Osteoblast (primary cell): Measurements from ENCODE around the gene WBP1L. TPM values are rescaled to one million over a fixed set of nuclear protein-coding genes. Genes with fewer than 3 reads are reported as not detected.
"Not testable (repeated sequence)": the region's sequence is repeated elsewhere in the genome, so short reads cannot be mapped to it uniquely, and the experiment has no call there.

ENCODE experiments used
- DNase-seq: peaks from one replicate; pipeline ENCODE4 v3.0.0; 2011; ENCODE audit warnings: low spot score, mixed read lengths; ENCODE audit not compliant: insufficient read length; ENCODE audit errors: missing footprints
- H2AFZ ChIP-seq: 2 replicates; pipeline ENCODE4 v1.6.0; 2011; ENCODE audit warnings: mild to moderate bottlenecking, low read length
- H3K27ac ChIP-seq: 2 replicates; pipeline ENCODE4 v1.5.1; 2011; ENCODE audit warnings: mild to moderate bottlenecking, low read depth, low read length, moderate library complexity
- H3K27me3 ChIP-seq: 2 replicates; pipeline ENCODE4 v1.6.0; 2012; ENCODE audit warnings: mild to moderate bottlenecking, control low read depth, inconsistent platforms, low read length, moderate library complexity; ENCODE audit not compliant: insufficient read depth
- H3K36me3 ChIP-seq: 2 replicates; pipeline ENCODE4 v1.5.1; 2011; ENCODE audit warnings: mild to moderate bottlenecking, low read length, control low read depth, moderate library complexity; ENCODE audit not compliant: insufficient read depth
- H3K4me1 ChIP-seq: 2 replicates; pipeline ENCODE4 v1.5.1; 2011; ENCODE audit warnings: mild to moderate bottlenecking, low read length, control low read depth, moderate library complexity; ENCODE audit not compliant: insufficient read depth
- H3K4me2 ChIP-seq: 2 replicates; pipeline ENCODE4 v1.6.0; 2011; ENCODE audit warnings: mild to moderate bottlenecking, low read length; ENCODE audit not compliant: insufficient read depth
- H3K4me3 ChIP-seq: fragments of 200-600 bp; sonication (generic); 3 replicates; pipeline ENCODE4 v1.5.1; 2012; ENCODE audit warnings: mild to moderate bottlenecking, low read length, inconsistent platforms; ENCODE audit not compliant: insufficient read depth
- H3K79me2 ChIP-seq: 2 replicates; pipeline ENCODE4 v1.6.0; 2012; ENCODE audit warnings: mild to moderate bottlenecking, low read length, control low read depth, inconsistent platforms; ENCODE audit not compliant: insufficient read depth
- H3K9me3 ChIP-seq: 2 replicates; pipeline ENCODE4 v1.5.1; 2011; ENCODE audit warnings: low read depth, low read length, control low read depth
- H4K20me1 ChIP-seq: 2 replicates; pipeline ENCODE4 v1.6.0; 2012; ENCODE audit warnings: mild to moderate bottlenecking, low read length, control low read depth; ENCODE audit not compliant: insufficient read depth
- total RNA-seq: library from RNA; depleted of rRNA; stranded (reverse); fragments of >200 nt; gene quantifications from 2 replicates; pipeline ENCODE4 v1.2.3, GENCODE V29; 2012
- TF ChIP-seq, protein P1 (sequence below): IDR thresholded peaks from 2 replicates; pipeline ENCODE4 v1.5.1; 2011; ENCODE audit warnings: mild to moderate bottlenecking, low read depth, low read length, moderate library complexity; ENCODE audit errors: extremely low read depth

Gene WBP1L
- total RNA-seq, 1 donor: 76.4 TPM

DNA sequence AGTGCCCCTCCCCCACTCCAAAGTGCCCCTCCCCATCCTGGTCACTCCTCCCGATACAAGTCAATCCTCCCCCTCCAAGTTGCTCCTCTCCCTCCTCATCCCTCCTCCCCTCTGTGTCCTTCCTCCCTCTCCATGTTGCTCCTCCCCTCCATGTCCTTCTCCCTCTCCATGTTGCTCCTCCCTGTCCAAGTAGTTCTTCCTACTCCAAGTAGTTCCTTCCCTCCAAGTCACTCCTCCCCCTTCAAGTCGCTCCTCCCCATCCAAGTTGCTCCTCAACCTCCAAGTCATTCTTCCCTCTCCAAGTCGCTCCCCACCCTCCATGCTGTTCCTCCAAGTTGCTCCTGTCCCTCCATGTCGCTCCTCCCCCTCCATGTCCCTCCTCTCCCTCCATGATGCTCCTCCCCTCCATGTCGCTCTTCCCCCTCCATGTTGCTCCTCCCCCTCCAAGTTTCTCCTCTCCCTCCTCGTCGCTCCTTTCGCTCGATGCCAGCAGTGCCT, 8.6 kb upstream of the WBP1L start:
- H3K9me3 ChIP-seq: no peaks in the 10 kb centered on the region
- no peak overlapping the region for H3K27ac ChIP-seq
- H3K4me2 ChIP-seq: no peak overlapping the region
- H3K4me3 ChIP-seq: no peak overlapping the region
- H4K20me1 ChIP-seq: no peaks in the 10 kb centered on the region
- H3K36me3 ChIP-seq: peaks cover 24% of the 10 kb centered on the region
- no peaks in the 10 kb centered on the region for H3K4me1 ChIP-seq
- DNase-seq: no peak
- H3K27me3 ChIP-seq: no peaks in the 10 kb centered on the region
- no peaks in the 10 kb centered on the region for H3K79me2 ChIP-seq
- TF ChIP-seq, protein P1, sequence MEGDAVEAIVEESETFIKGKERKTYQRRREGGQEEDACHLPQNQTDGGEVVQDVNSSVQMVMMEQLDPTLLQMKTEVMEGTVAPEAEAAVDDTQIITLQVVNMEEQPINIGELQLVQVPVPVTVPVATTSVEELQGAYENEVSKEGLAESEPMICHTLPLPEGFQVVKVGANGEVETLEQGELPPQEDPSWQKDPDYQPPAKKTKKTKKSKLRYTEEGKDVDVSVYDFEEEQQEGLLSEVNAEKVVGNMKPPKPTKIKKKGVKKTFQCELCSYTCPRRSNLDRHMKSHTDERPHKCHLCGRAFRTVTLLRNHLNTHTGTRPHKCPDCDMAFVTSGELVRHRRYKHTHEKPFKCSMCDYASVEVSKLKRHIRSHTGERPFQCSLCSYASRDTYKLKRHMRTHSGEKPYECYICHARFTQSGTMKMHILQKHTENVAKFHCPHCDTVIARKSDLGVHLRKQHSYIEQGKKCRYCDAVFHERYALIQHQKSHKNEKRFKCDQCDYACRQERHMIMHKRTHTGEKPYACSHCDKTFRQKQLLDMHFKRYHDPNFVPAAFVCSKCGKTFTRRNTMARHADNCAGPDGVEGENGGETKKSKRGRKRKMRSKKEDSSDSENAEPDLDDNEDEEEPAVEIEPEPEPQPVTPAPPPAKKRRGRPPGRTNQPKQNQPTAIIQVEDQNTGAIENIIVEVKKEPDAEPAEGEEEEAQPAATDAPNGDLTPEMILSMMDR: no peak
- no peak overlapping the region for H2AFZ ChIP-seq

DNA sequence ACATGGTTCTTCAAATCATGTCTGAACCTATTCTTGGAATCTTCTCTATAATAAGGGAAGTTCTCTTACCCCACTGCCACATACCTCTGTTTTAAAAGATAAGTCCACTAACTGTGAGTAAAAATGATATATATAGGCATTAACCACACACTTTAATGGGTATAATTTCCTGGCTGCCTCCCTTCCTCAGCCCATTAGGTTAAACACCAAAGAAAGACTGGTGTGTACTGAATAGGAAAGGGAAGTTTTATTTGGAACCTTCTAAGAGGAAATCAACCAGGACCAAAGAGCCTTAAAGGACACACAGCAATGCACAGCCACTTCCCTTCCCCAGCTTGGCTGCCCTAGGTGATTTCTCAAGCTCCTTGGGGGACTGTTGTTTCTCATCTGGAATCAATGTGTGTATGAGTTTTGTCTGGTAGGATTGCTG, 5.0 kb upstream of the WBP1L start:
- peaks cover 8% of the 10 kb centered on the region for H3K36me3 ChIP-seq
- no peak overlapping the region for H2AFZ ChIP-seq
- H4K20me1 ChIP-seq: no peaks in the 10 kb centered on the region
- DNase-seq: peak; percentile 6
- no peaks in the 10 kb centered on the region for H3K9me3 ChIP-seq
- no peak overlapping the region for H3K27ac ChIP-seq
- H3K4me2 ChIP-seq: no peak overlapping the region
- H3K27me3 ChIP-seq: no peaks in the 10 kb centered on the region
- H3K79me2 ChIP-seq: no peaks in the 10 kb centered on the region
- H3K4me3 ChIP-seq: no peak overlapping the region
- TF ChIP-seq, protein P1: no peak
- peaks cover 4% of the 10 kb centered on the region for H3K4me1 ChIP-seq

DNA sequence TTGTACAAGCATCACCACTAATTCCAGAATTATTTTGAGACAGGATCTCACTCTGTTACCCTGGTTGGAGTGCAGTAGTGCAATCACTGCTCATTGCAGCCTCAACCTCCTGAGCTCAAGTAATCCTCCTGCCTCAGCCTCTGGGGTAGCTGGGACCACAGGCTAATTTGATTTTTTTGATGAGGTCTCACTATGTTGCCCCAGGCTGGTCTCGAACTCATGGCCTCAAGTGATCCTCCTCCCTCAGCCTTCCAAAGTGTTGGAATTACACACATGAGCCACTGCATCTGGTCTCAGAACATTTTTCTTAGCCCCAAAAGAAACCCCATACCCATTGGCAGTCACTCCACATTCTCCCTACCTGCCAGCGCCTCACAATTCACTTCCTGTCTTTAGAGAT, 3.5 kb upstream of the WBP1L start:
- TF ChIP-seq, protein P1: no peak
- H3K27ac ChIP-seq: no peak overlapping the region
- peaks cover 6% of the 10 kb centered on the region for H3K4me1 ChIP-seq
- no peak overlapping the region for H3K4me2 ChIP-seq
- H3K79me2 ChIP-seq: peaks cover 15% of the 10 kb centered on the region
- peaks cover 5% of the 10 kb centered on the region for H3K36me3 ChIP-seq
- no peaks in the 10 kb centered on the region for H3K9me3 ChIP-seq
- no peaks in the 10 kb centered on the region for H4K20me1 ChIP-seq
- no peaks in the 10 kb centered on the region for H3K27me3 ChIP-seq
- DNase-seq: no peak
- no peak overlapping the region for H2AFZ ChIP-seq
- H3K4me3 ChIP-seq: no peak overlapping the region

DNA sequence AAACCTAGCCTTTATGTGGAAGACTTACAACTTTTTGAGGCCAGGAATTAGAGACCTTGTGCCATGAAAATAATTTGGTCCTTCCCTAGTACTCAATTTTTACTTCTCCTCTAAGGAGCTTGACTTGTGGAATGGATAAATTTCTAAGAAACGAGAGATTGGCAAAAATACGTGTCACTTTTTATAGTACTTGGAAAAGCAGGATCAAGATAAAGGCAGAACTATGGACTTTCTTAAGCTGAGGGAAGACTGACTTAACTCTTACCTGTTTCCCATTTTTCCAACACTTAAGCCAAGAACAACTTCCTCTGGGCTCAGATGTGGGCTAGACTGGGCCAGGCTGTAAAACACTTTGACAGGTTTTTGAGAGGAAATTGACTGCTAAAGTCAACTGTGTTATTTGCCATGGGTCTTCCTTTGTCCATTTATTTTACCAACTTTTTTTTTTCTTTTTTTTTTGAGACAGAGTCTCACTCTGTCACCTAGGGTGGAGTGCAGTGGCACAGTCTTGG, 2.0 kb upstream of the WBP1L start:
- Histone ChIP-seq H3K4me3 (no peak overlapping the region), H3K9me3 (no peaks in the 10 kb centered on the region), H2AFZ (no peak overlapping the region), H3K4me1 (peaks cover 11% of the 10 kb centered on the region), H4K20me1 (peaks cover 4% of the 10 kb centered on the region), H3K79me2 (peaks cover 31% of the 10 kb centered on the region), H3K36me3 (peaks cover 5% of the 10 kb centered on the region), H3K27ac (no peak overlapping the region), H3K27me3 (no peaks in the 10 kb centered on the region), H3K4me2 (no peak overlapping the region)
- no peak for DNase-seq
- TF ChIP-seq, protein P1: no peak

DNA sequence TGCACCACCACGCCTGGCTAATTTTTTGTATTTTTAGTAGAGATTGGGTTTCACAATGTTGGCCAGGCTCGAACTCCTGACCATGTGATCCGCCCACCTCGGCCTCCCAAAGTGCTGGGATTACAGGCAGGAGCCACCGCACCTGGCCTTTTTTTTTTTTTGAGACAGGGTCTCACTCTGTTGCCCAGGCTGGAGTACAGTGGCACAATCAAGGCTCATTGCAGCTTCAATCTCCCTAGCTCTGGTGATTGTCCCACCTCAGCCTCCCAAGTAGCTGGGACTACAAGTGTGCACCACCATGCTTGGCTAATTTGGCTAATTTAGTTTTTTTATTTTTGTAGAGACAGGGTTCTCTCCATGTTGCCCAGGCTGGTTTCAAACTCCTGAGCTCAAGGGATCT, 1.4 kb upstream of the WBP1L start:
- H3K36me3 ChIP-seq, H3K4me3 ChIP-seq, H3K9me3 ChIP-seq, H3K27ac ChIP-seq, DNase-seq, H4K20me1 ChIP-seq, H3K27me3 ChIP-seq, H2AFZ ChIP-seq, H3K4me2 ChIP-seq: not testable (repeated sequence)
- Histone ChIP-seq H3K4me1 (peaks cover 11% of the 10 kb centered on the region), H3K79me2 (peaks cover 36% of the 10 kb centered on the region)
